GM19455 (cell line): ENCODE results near the gene SPATA31C2.
"Not testable (repeated sequence)": the region's sequence is repeated elsewhere in the genome, so short reads cannot be mapped to it uniquely, and the experiment has no call there.

Source experiments
- ATAC-seq: cut with Tn5 transposase; IDR thresholded peaks from one replicate; pipeline ENCODE4 v1.9.1; 2021; ENCODE audit not compliant: unreplicated experiment

SPATA31C2 gene

GRCh38 chr9:88138375-88138774, at the start of gene SPATA31C2:
TSS of gene SPATA31C2 (minus strand) at chr9:88138475. CDS start at chr9:88138446, 29 bp downstream.
- not testable (repeated sequence) for ATAC-seq

- ATAC-seq = no peak
Measured at GRCh38 chr9:88187631-88188030, 49.4 kb upstream of the SPATA31C2 start.

GRCh38 chr9:88186495-88187110, 48.3 kb upstream of the SPATA31C2 start:
- ATAC-seq = no peak

DNA sequence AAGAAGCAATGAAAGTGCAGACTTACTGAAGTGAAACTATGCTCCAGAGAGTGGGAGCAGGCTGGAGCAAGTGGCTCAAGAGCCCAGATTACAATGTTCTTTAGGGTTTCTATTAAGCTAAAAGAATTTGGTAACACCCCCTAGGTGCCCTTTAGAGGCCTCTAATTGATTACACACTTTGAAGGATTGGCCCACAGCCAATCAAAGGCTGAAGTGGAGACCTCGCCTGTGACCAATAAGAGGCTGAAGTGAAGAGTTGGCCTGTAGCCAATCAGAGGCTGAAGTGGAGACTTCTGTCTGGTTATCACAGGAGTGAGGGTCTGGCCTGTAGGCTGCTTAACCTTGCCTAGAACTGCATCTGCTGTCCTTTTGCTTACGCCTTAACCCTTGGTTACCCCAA, 46.7 kb upstream of the SPATA31C2 start:
- no peak for ATAC-seq

DNA sequence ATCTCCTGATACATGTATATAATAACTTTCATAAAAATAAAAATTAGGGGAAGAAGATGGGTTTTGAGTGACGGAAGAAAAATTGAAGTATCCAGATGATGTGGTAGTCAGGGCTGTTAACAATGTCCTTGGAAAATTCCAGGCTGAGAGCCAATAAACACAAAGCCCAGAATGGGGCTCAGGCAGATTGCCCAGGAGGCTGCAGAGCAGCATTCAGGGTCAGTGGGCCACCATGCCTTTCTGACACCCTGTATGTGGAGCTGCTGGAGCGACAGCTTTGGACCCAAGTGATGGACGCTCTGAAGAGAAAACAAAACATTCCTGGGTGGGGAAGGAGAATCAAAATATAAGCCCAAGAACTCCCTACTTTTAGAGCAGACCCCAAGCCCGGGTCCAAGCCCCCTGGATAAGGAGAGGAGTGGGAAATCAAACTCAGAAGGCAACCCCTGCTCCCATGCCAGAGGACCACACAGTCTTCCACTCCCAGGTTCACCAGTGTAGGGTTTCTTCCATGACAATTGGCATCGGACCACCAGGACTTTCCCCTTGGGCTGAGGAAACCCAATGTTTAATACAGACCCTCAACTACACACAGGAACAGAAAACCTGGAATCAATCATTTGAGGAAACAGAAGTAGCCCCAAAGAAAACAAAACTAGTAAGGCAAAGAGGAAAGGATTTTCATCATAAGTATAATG, 45.7 kb upstream of the SPATA31C2 start:
- ATAC-seq = no peak

DNA sequence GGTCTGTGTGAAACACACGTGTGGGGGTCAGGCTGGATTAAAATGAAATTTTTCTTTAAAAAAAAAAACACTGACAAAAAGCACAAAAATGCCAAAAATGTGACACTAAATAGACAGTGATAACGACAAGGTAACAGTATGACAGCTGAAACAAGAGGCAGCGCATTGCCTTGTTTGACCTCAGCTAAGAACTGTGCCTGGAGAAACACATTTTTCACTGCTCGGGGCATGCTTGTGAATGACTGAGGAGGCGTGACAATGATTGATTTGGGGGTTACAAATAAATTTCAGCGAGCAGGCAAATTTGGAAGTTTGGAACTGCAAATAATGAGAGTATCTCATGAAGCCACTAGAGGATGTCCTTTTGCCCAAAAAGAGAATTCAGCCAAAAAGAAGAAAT, 44.2 kb upstream of the SPATA31C2 start:
- ATAC-seq = no peak

- ATAC-seq = no peak
Measured at GRCh38 chr9:88180081-88180765, 41.9 kb upstream of the SPATA31C2 start.

- ATAC-seq = no peak
Measured at GRCh38 chr9:88179062-88179521, 40.8 kb upstream of the SPATA31C2 start.

DNA sequence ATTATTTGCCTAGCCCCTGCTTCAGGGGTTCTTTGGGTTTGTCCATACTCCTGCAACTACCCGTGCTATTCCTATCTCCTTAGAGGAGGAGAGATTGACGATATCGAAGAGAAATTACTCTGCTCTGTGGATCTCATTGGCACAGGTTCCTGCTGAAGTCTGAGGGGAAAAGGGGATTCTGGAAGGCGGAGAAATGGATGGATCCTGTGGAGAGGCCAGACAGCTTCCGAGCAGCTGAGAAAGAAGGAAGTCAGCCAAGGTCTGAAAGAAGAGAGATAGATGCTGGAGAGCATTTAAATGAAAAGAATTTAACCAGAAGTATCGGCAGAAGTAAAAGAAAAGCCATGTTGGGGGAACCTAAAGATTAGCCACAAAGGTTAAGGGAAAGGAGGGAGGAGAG, 40.4 kb upstream of the SPATA31C2 start:
- ATAC-seq = no peak

DNA sequence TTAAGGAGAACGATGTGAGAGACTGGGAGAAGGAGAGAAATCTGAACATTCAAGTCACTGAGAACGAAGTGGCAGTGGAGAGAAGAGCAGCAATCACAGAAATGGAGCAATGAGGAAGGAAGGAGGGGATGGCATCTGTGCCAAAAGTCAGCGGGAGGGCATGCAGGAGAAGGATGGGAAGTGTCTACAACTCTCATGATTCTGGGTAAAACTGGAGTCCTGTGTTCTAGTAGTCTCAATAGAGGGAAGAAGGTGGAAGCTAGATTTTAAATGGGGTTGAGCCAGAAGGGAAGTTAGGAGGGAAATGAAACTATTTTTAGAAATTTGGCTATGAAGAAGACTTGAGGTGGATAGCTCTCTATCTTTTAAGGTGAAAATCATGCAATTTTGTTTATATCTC, 39.1 kb upstream of the SPATA31C2 start:
- ATAC-seq = no peak

DNA sequence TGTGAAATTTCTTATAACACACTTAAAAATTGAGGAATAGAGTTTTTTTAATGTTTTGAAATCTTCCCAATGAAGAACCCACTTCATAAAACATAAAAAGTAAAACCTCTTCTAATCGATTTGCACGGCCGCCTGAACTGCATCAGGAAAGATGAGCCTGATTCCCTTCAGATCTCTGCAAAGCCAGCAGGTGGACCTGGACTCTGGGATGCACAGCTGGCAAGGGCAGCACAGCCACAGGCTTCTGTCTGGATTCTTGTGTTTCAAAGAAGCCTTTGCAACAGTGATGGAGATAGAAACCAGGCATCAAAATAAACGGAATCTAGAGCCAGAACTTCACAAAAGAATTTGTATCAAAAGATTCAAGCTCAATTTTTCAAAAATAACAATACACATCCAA, 36.0 kb upstream of the SPATA31C2 start:
- no peak for ATAC-seq

GRCh38 chr9:88173378-88173999, 35.2 kb upstream of the SPATA31C2 start:
- ATAC-seq = no peak

GRCh38 chr9:88169700-88170099, 31.4 kb upstream of the SPATA31C2 start:
- ATAC-seq = no peak

DNA sequence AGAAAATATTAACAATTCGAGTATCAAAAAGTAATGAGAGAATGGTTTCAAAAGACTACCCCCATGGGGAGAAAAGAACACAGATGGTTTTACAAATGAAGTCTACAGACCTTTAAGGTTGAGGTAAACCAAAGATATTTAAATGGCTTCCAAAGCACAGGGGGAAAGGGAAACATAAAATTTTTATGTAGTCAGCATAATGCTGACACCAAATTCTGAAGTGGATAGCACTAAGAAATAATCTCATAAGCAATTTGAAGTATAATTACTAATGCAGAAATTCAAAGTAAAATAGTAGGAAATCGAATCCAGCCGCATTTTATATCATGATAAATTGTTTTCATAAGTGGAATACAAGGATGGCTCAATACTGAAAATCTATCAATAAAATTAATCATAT, 30.3 kb upstream of the SPATA31C2 start:
- ATAC-seq = no peak

- no peak for ATAC-seq
Measured at GRCh38 chr9:88166660-88167059, 28.4 kb upstream of the SPATA31C2 start.

DNA sequence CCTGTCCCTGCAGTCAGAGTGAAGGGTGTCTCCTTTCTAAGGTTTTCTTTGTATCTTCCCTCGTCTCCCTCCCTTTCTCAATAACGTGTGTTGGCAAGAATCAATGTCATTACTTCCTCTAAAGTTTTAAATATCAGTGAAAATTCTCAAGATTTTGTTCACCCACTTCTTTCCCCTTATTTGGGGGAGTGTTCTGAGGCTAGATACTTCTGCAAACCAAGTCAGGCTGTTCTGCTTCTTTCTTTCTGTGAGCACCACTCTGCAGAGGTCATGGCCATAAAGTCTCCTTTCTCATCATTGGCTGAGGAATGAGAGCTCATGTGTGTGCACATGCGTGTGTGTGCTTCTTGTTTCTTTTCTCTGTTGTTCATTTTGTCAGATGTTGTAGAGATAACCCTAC, 26.6 kb upstream of the SPATA31C2 start:
- no peak for ATAC-seq

GRCh38 chr9:88161144-88161543, 22.9 kb upstream of the SPATA31C2 start:
- no peak for ATAC-seq

DNA sequence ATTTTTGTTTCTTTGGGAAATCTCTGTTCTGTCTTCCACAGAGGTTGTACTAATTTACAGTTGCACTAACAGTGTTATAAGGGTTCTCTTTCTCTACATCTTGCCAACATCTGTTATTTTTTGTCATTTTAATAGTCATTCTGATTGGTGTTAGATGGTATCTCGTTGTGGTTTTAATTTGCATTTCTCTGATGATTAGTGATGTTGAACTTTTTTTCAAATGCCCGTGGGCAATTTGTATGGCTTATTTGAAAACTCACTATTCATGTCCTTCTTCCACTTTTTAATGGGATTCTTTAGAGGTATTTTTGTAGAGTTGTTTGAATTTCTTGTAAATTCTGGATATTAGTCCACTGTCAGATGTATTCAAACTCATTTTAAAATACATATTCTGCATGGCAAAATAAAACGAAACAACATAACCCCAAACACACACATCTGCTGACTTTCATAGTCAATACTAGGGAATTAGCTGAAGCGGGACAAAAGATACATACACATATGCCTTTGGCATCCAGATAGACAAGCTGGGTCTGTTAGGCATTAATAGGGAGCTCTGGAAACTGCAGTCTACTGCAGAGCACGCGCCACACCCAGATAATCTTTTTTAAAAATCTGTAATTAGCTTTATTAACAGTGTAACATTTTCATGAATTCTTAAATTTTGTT, 5.8 kb upstream of the SPATA31C2 start:
- ATAC-seq = no peak

DNA sequence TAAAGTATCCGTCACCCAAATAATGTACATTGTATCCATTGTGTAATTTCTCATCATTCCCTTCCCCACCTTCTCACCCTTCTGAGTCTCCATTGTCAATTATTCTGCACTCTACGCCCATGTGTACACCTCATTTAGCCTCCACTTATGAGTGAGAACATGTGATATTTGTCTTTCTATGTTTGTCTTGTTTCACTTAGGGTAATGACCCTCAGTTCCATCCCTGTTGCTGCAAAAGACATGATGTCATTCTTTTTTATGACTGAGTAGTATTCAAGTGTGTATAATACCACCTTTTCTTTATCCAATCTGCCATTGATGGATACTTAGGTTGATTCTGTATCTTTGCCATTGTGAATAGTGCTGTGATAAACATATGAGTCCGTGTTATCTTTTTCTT, 4.9 kb upstream of the SPATA31C2 start:
- no peak for ATAC-seq

DNA sequence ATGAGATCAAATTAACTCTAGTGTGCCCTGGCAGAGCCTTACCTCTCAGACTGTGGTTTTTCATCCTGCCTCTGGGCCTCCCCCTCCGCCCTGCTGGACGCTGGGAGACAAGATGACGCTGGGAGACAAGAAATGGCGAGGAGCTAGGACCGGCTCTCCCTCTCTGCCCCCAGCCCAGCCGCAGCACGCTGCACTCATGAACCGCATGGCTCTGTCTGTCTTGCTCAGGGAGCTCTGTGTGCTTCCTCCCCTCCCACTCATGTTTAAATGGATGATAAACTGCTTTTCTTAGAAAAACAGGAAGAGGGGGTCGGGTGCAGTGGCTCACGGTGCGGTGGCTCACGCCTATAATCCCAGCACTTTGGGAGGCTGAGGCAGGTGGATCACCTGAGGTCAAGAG, 4.7 kb downstream of the SPATA31C2 start:
- ATAC-seq = not testable (repeated sequence)

DNA sequence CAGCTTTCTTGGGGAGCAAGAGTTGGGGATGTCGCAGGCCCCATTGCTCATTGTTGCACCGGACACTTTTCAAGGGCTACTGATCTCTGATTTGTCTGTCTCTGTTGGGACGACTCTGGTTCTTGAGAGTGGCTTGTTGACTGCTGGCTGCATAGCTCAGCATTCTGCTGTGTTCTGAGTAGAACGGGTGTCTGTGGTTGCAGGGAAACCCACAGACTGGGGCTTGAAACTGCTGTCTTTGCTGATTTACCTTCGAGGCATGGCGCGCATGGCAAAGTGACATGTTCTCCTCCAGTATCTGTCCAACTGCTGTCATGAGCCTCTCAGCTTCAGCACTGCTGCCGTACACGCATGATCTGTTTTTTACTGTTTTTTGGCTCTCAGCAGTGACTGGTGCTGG, 8.7 kb downstream of the SPATA31C2 start:
- not testable (repeated sequence) for ATAC-seq
